Measurements from ENCODE around the gene UBE2E2.

The UBE2E2 gene

DNA sequence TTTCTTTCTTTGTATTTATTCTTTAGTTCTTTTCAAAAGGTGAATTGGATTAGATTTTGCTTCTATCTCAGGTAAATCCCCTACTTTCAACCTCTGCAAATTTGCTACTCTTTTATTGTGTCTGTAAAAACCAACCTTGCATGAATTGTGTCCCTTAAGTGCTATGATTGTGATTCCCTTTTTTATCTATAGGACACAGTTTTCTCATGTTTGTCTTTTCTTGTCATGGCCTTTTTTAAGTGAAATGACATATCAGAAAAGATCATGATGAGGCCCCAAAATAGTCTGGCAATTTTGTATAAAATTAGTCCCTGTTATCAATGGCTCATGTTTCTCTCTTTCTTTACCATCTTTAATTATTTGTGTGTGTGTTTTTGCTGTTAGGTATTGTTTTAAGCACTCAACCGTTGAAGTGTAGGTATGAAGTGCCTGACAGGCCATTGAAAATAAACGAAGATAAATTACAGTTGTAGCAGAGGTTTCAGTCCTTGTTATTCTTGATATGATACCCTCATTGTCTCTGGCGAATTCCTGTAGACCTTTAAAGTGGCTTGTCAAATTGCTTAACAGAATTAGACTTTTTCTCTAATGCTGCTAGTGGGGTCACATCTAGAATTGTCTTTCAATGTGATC, 184.3 kb downstream of the UBE2E2 start:
- Mint-ChIP-seq H3K27me3 (peaks cover 0 to 8% of the 10 kb centered on the region in 2 donors), H3K4me3 (no peak overlapping the region)

GRCh38 chr3:23389089-23389488, 186.0 kb downstream of the UBE2E2 start:
- H3K36me3 Mint-ChIP-seq (ENCODE audit: insufficient read depth): no peaks in the 10 kb centered on the region
- no peaks in the 10 kb centered on the region for H3K9me3 Mint-ChIP-seq
- H3K4me1 Mint-ChIP-seq (ENCODE audit: low read depth in 2 of 2): no peaks in the 10 kb centered on the region
- no peak overlapping the region for H3K4me3 Mint-ChIP-seq
- ATAC-seq (replicated peaks) (no peak), DNase-seq (no peak)
- no peak overlapping the region for H3K27ac Mint-ChIP-seq
- peaks cover 0 to 8% of the 10 kb centered on the region in 2 donors for H3K27me3 Mint-ChIP-seq

More for the DNA sequence above, 184.3 kb downstream of the UBE2E2 start:
- Mint-ChIP-seq H3K36me3 (ENCODE audit: insufficient read depth) (no peaks in the 10 kb centered on the region), H3K27ac (no peak overlapping the region), H3K9me3 (no peaks in the 10 kb centered on the region), H3K4me1 (ENCODE audit: low read depth in 2 of 2) (no peaks in the 10 kb centered on the region)
- no peak for DNase-seq
- no peak for ATAC-seq (replicated peaks)

GRCh38 chr3:23389686-23390085, 186.6 kb downstream of the UBE2E2 start:
- Mint-ChIP-seq H3K27ac (no peak overlapping the region), H3K27me3 (peaks cover 0 to 8% of the 10 kb centered on the region in 2 donors), H3K9me3 (no peaks in the 10 kb centered on the region), H3K36me3 (ENCODE audit: insufficient read depth) (no peaks in the 10 kb centered on the region), H3K4me3 (no peak overlapping the region), H3K4me1 (ENCODE audit: low read depth in 2 of 2) (no peaks in the 10 kb centered on the region)
- ATAC-seq (replicated peaks) (no peak), DNase-seq (no peak)

DNA sequence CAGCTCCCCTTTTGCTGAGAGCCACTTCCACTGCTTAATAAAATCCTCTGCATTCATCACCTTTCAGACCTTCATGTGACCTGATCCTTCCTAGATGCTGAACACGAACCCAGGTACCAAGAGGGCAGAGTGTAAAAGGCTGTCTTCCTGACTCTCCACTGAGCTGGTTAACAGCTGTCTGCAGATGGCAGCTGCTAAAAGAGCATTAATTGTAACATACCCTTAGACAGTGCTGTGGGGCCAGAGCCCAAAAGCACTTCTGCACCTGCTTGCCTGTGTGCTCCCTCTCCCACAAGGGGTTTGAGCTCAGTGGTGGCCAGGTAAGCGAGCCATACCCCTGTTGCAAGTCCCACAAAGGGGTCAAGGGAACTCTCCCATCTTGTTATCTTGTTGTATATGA, 187.3 kb downstream of the UBE2E2 start:
- Mint-ChIP-seq H3K4me3 (no peak overlapping the region), H3K27me3 (peaks cover 0 to 8% of the 10 kb centered on the region in 2 donors), H3K9me3 (no peaks in the 10 kb centered on the region), H3K27ac (no peak overlapping the region), H3K4me1 (ENCODE audit: low read depth in 2 of 2) (no peaks in the 10 kb centered on the region), H3K36me3 (ENCODE audit: insufficient read depth) (no peaks in the 10 kb centered on the region)
- ATAC-seq (replicated peaks) (no peak), DNase-seq (no peak)

DNA sequence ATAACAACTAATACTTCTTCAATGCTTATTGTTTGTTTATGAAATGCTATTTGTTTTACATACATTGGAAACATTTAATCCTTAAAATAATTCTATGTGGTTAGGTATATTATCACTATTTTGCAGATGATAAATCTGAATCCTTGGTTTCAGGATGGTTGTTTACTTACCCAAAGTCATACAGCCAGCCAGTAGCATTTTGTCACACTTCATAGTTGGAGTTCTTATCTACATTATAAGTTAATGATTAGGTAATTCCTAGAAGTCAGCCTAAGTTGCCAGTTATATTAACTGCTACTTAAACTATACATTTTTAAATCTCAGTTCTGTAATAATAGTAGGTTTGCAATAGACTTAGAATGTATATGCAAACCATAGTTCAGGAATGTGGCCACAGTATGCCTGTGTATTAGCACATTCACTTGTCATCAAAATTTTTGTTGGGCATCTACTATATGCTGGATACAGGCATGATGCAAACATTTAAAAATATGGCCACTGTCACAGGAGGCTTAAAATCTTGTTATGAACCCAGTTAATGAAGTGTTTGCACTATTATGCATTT, 187.9 kb downstream of the UBE2E2 start:
- Mint-ChIP-seq H3K4me3 (no peak overlapping the region), H3K9me3 (no peaks in the 10 kb centered on the region), H3K27me3 (peaks cover 0 to 8% of the 10 kb centered on the region in 2 donors), H3K27ac (no peak overlapping the region), H3K36me3 (ENCODE audit: insufficient read depth) (no peaks in the 10 kb centered on the region), H3K4me1 (ENCODE audit: low read depth in 2 of 2) (no peaks in the 10 kb centered on the region)
- no peak for DNase-seq
- no peak for ATAC-seq (replicated peaks)

DNA sequence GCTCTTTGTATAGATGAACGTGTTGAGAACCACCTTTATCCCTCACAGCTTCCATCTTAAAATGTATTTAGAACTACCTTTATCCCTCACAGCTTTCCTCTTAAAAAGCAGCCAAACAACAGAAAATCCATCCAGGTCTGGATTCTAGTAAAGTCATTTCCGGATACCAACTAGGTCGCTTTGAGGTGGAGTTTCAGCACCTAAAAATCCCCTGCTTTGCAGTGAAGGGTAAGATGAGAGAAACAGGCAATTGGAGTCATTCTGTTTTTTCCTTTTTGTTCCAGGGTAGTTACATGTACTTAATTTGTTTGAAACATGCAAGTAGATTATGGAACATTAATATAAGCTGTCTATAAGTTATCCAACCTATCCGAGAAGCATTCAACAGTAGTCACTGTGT, 192.0 kb downstream of the UBE2E2 start:
- H3K27me3 Mint-ChIP-seq: peaks cover 0 to 5% of the 10 kb centered on the region in 2 donors
- no peak overlapping the region for H3K27ac Mint-ChIP-seq
- no peak overlapping the region for H3K4me3 Mint-ChIP-seq
- no peaks in the 10 kb centered on the region for H3K9me3 Mint-ChIP-seq
- DNase-seq (no peak), ATAC-seq (replicated peaks) (no peak)
- no peaks in the 10 kb centered on the region for H3K4me1 Mint-ChIP-seq (ENCODE audit: low read depth in 2 of 2)
- no peaks in the 10 kb centered on the region for H3K36me3 Mint-ChIP-seq (ENCODE audit: insufficient read depth)

GRCh38 chr3:23396746-23397145, 193.6 kb downstream of the UBE2E2 start:
- Mint-ChIP-seq H3K27me3 (no peaks in the 10 kb centered on the region), H3K9me3 (no peaks in the 10 kb centered on the region), H3K4me3 (no peak overlapping the region), H3K27ac (no peak overlapping the region), H3K36me3 (ENCODE audit: insufficient read depth) (no peaks in the 10 kb centered on the region), H3K4me1 (ENCODE audit: low read depth in 2 of 2) (no peaks in the 10 kb centered on the region)
- DNase-seq (no peak), ATAC-seq (replicated peaks) (no peak)

GRCh38 chr3:23399221-23399620, 196.1 kb downstream of the UBE2E2 start:
- no peak for DNase-seq
- no peaks in the 10 kb centered on the region for H3K36me3 Mint-ChIP-seq (ENCODE audit: insufficient read depth)
- H3K27me3 Mint-ChIP-seq: peaks cover 0 to 5% of the 10 kb centered on the region in 2 donors
- no peak overlapping the region for H3K27ac Mint-ChIP-seq
- no peaks in the 10 kb centered on the region for H3K4me1 Mint-ChIP-seq (ENCODE audit: low read depth in 2 of 2)
- H3K9me3 Mint-ChIP-seq: peaks cover 0 to 2% of the 10 kb centered on the region in 2 donors
- H3K4me3 Mint-ChIP-seq: no peak overlapping the region
- ATAC-seq (replicated peaks): no peak

- peaks cover 0 to 5% of the 10 kb centered on the region in 2 donors for H3K27me3 Mint-ChIP-seq
- ATAC-seq (replicated peaks) (no peak), DNase-seq (no peak)
- no peak overlapping the region for H3K27ac Mint-ChIP-seq
- H3K4me3 Mint-ChIP-seq: no peak overlapping the region
- no peaks in the 10 kb centered on the region for H3K4me1 Mint-ChIP-seq (ENCODE audit: low read depth in 2 of 2)
- H3K9me3 Mint-ChIP-seq: peaks cover 0 to 2% of the 10 kb centered on the region in 2 donors
- no peaks in the 10 kb centered on the region for H3K36me3 Mint-ChIP-seq (ENCODE audit: insufficient read depth)
These were observed 199.8 kb downstream of the UBE2E2 start for GRCh38 chr3:23402728-23403492.

DNA sequence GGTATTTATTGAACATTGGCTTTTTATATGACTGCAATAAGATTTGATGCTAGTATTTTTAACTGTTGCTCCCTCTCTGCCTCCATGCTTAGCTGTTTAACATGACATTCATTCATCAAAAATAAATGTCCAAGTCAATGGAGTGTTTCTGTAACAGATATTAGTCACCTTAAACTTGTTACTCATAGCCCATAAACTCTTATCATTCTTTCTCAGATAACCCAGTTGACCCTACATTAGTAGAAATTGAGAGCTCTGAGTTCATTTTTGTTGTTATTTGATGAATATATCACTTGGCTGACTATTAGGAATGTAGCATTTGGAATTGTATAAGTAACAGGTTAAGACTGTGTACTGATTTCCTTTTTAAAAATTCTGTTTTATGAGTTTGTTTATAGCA, 201.1 kb downstream of the UBE2E2 start:
- DNase-seq (no peak), ATAC-seq (replicated peaks) (no peak)
- H3K4me1 Mint-ChIP-seq (ENCODE audit: low read depth in 2 of 2): no peaks in the 10 kb centered on the region
- H3K27me3 Mint-ChIP-seq: peaks cover 0 to 5% of the 10 kb centered on the region in 2 donors
- no peaks in the 10 kb centered on the region for H3K36me3 Mint-ChIP-seq (ENCODE audit: insufficient read depth)
- no peak overlapping the region for H3K27ac Mint-ChIP-seq
- H3K9me3 Mint-ChIP-seq: peaks cover 0 to 2% of the 10 kb centered on the region in 2 donors
- H3K4me3 Mint-ChIP-seq: no peak overlapping the region

GRCh38 chr3:23405081-23405480, 202.0 kb downstream of the UBE2E2 start:
- ATAC-seq (replicated peaks): no peak
- peaks cover under 1 to 5% of the 10 kb centered on the region in 2 donors for H3K27me3 Mint-ChIP-seq

GRCh38 chr3:23406601-23407000, 203.5 kb downstream of the UBE2E2 start:
- Mint-ChIP-seq H3K4me1 (ENCODE audit: low read depth in 2 of 2) (no peaks in the 10 kb centered on the region), H3K4me3 (no peak overlapping the region), H3K27ac (no peak overlapping the region), H3K9me3 (peaks cover 0 to 2% of the 10 kb centered on the region in 2 donors), H3K27me3 (peaks cover 7 to 17% of the 10 kb centered on the region in 2 donors), H3K36me3 (ENCODE audit: insufficient read depth) (no peaks in the 10 kb centered on the region)
- DNase-seq (no peak), ATAC-seq (replicated peaks) (no peak)

More at GRCh38 chr3:23405081-23405480, 202.0 kb downstream of the UBE2E2 start:
- DNase-seq: no peak
- peaks cover 0 to 2% of the 10 kb centered on the region in 2 donors for H3K9me3 Mint-ChIP-seq
- no peak overlapping the region for H3K27ac Mint-ChIP-seq
- no peaks in the 10 kb centered on the region for H3K4me1 Mint-ChIP-seq (ENCODE audit: low read depth in 2 of 2)
- H3K36me3 Mint-ChIP-seq (ENCODE audit: insufficient read depth): no peaks in the 10 kb centered on the region
- no peak overlapping the region for H3K4me3 Mint-ChIP-seq

DNA sequence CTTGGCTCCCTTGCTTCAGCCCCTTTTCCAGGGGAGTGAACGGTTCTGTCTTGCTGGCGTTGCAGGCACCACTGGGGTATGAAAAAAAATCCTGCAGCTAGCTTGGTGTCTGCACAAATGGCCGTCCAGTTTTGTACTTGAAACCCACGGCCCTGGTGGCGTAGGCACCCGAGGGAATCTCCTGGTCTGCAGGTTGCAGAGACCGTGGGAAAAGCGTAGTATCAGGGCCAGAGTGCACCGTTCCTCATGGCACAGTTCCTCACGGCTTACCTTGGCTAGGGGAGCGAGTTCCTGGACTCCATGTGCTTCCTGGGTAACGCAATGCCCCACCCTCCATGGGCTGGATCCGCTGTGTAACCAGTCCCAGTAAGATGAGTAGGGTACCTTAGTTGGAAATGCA, 214.9 kb downstream of the UBE2E2 start:
- Mint-ChIP-seq H3K4me3 (no peak overlapping the region), H3K27ac (no peak overlapping the region), H3K27me3 (no peaks in the 10 kb centered on the region), H3K4me1 (ENCODE audit: low read depth in 2 of 2) (no peaks in the 10 kb centered on the region), H3K9me3 (peaks cover 0 to 1% of the 10 kb centered on the region in 2 donors), H3K36me3 (ENCODE audit: insufficient read depth) (no peaks in the 10 kb centered on the region)
- no peak for ATAC-seq (replicated peaks)
- DNase-seq: no peak

All from effector memory CD8-positive, alpha-beta T cell (primary cell).